ENCODE measurements around the gene CMTM4.

CMTM4 gene

DNA sequence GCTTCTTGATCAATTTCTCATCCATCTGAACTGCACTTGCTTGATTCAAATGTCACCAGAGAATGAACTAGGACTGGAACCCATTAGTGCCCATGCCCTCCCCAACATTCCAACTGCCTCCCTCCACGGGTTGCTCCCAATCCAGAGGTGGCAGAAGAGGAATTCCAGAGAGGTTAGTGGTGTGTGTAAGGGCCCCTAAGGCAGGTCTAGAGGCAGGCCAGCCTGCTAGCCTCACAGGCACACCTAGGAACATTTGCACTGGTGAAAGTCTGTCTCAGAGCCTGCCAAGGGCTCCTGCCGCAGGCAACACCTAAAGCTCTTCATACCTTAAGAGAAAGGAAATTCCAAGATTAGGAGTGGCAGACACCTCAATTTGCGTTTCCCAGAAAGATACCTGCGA is 21.2 kb upstream of the CMTM4 start:
- Histone ChIP-seq H2AFZ (ENCODE audit: low read length) (no peak overlapping the region), H3K9ac (ENCODE audit: low read depth, low read length, poor library complexity, severe bottlenecking) (no peak overlapping the region), H3F3A (ENCODE audit: low read depth) (no peaks in the 10 kb centered on the region; the same call in 1 of the 2 replicates), H3K4me2 (ENCODE audit: low read depth, low read length, poor library complexity, severe bottlenecking) (no peak overlapping the region), H3K9me2 (replicated peaks; ENCODE audit: low read depth, low read length) (no peaks in the 10 kb centered on the region), H4K20me1 (ENCODE audit: insufficient read depth, low read length, poor library complexity, severe bottlenecking) (no peaks in the 10 kb centered on the region), H3K4me3 (ENCODE audit: low read length, poor library complexity, severe bottlenecking) (no peak overlapping the region), H3K36me3 (ENCODE audit: insufficient read depth, low read length) (peaks cover 21% of the 10 kb centered on the region; the same call in 1 of the 2 replicates), H3K27me3 (ENCODE audit: insufficient read depth, low read length, poor library complexity, severe bottlenecking) (no peaks in the 10 kb centered on the region), H3K4me1 (ENCODE audit: insufficient read depth, low read length, poor library complexity, severe bottlenecking) (no peaks in the 10 kb centered on the region), H3K9me3 (ENCODE audit: insufficient read depth, low read depth, low read length) (no peaks in the 10 kb centered on the region), H3K79me2 (ENCODE audit: insufficient read depth, low read length) (no peaks in the 10 kb centered on the region)
- no peak for TF ChIP-seq EZH2phosphoT487 (IDR thresholded peaks at IDR 0.05; ENCODE audit: borderline replicate concordance)
- TF ChIP-seq, protein P1, sequence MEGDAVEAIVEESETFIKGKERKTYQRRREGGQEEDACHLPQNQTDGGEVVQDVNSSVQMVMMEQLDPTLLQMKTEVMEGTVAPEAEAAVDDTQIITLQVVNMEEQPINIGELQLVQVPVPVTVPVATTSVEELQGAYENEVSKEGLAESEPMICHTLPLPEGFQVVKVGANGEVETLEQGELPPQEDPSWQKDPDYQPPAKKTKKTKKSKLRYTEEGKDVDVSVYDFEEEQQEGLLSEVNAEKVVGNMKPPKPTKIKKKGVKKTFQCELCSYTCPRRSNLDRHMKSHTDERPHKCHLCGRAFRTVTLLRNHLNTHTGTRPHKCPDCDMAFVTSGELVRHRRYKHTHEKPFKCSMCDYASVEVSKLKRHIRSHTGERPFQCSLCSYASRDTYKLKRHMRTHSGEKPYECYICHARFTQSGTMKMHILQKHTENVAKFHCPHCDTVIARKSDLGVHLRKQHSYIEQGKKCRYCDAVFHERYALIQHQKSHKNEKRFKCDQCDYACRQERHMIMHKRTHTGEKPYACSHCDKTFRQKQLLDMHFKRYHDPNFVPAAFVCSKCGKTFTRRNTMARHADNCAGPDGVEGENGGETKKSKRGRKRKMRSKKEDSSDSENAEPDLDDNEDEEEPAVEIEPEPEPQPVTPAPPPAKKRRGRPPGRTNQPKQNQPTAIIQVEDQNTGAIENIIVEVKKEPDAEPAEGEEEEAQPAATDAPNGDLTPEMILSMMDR (conservative IDR thresholded peaks at IDR 0.05; ENCODE audit: low read length), result no peak

DNA sequence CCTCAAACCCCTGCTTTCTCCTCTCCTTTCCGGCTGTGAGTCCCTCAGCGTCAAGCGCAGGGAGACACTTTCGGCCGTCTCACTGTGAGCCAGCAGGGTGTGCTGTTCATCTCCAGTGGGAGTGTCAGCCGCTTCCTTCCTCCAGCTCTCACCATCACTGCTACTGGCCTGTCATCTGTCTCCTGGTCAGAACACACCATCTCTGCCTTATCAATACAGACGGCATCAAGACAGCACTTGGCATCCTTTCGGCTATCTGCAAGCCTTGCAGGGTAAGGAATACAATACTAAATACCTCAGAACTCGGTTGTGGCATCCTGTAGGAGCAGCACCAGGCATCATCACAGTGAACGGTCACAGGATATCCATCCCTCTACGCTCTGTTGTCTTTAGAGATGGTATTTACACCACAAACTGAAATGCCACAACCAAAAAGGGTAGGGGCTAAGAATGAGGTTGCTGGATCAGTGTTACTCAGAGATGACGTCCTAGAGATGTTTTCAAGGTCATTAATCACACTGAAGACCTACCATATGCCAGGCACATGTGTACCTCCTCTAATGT is 20.7 kb upstream of the CMTM4 start:
- H3F3A ChIP-seq (ENCODE audit: low read depth), result no peaks in the 10 kb centered on the region; the same call in 1 of the 2 replicates
- H3K9ac ChIP-seq (ENCODE audit: low read depth, low read length, poor library complexity, severe bottlenecking), result no peak overlapping the region
- H3K36me3 ChIP-seq (ENCODE audit: insufficient read depth, low read length), result peaks cover 15% of the 10 kb centered on the region; the same call in 1 of the 2 replicates
- H3K4me2 ChIP-seq (ENCODE audit: low read depth, low read length, poor library complexity, severe bottlenecking), result no peak overlapping the region
- H3K9me3 ChIP-seq (ENCODE audit: insufficient read depth, low read depth, low read length), result no peaks in the 10 kb centered on the region
- TF ChIP-seq, protein P1 (conservative IDR thresholded peaks at IDR 0.05; ENCODE audit: low read length), result peak; percentile 58
- TF ChIP-seq EZH2phosphoT487 (IDR thresholded peaks at IDR 0.05; ENCODE audit: borderline replicate concordance), result no peak
- H3K4me3 ChIP-seq (ENCODE audit: low read length, poor library complexity, severe bottlenecking), result no peak overlapping the region
- no peak overlapping the region for H2AFZ ChIP-seq (ENCODE audit: low read length)
- no peaks in the 10 kb centered on the region for H4K20me1 ChIP-seq (ENCODE audit: insufficient read depth, low read length, poor library complexity, severe bottlenecking)
- H3K9me2 ChIP-seq (replicated peaks; ENCODE audit: low read depth, low read length), result no peaks in the 10 kb centered on the region
- H3K27me3 ChIP-seq (ENCODE audit: insufficient read depth, low read length, poor library complexity, severe bottlenecking), result no peaks in the 10 kb centered on the region
- H3K4me1 ChIP-seq (ENCODE audit: insufficient read depth, low read length, poor library complexity, severe bottlenecking), result no peaks in the 10 kb centered on the region
- H3K79me2 ChIP-seq (ENCODE audit: insufficient read depth, low read length), result no peaks in the 10 kb centered on the region

DNA sequence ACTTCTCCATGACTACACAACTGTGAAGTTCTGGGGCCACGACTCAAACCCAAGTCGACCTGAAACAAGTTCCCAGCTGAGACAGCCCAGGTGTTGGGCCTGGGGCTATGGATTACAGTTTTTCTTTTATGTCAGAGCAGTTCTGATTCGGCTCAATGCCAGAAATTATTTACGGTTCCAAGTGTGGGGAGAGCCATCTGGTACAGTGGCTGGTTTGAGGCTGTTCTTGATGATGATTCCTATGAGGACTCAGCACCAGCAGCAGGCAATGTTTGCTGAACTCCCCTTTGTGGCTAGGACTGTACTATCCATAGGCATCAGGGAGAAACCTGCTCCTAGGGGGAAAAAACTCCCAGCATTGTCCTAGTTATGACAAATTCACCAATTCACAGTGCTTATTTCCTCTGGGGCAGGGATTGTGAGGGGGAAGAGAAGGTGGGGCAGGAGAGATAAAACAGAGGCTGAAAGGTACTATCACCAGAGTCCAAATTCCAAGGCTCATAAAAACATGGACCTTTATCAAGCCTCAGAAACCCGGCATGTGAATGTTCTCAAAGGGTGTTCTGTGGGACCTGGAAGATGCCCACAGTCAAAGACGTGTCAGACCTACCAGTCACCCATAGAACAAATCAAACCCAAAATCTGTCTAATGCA is 18.2 kb upstream of the CMTM4 start:
- Histone ChIP-seq H3K4me2 (ENCODE audit: low read depth, low read length, poor library complexity, severe bottlenecking) (no peak overlapping the region), H3K9me3 (ENCODE audit: insufficient read depth, low read depth, low read length) (no peaks in the 10 kb centered on the region)

More for the DNA sequence above, 18.2 kb upstream of the CMTM4 start:
- no peak overlapping the region for H2AFZ ChIP-seq (ENCODE audit: low read length)
- peaks cover 3% of the 10 kb centered on the region; the same call in 1 of the 2 replicates for H3K36me3 ChIP-seq (ENCODE audit: insufficient read depth, low read length)
- H3K9me2 ChIP-seq (replicated peaks; ENCODE audit: low read depth, low read length), result no peaks in the 10 kb centered on the region
- TF ChIP-seq, protein P1 (conservative IDR thresholded peaks at IDR 0.05; ENCODE audit: low read length), result no peak
- TF ChIP-seq EZH2phosphoT487 (IDR thresholded peaks at IDR 0.05; ENCODE audit: borderline replicate concordance), result no peak
- no peak overlapping the region for H3K9ac ChIP-seq (ENCODE audit: low read depth, low read length, poor library complexity, severe bottlenecking)
- H3K79me2 ChIP-seq (ENCODE audit: insufficient read depth, low read length), result no peaks in the 10 kb centered on the region
- no peaks in the 10 kb centered on the region for H3K4me1 ChIP-seq (ENCODE audit: insufficient read depth, low read length, poor library complexity, severe bottlenecking)
- H4K20me1 ChIP-seq (ENCODE audit: insufficient read depth, low read length, poor library complexity, severe bottlenecking), result no peaks in the 10 kb centered on the region
- no peak overlapping the region for H3K4me3 ChIP-seq (ENCODE audit: low read length, poor library complexity, severe bottlenecking)
- no peaks in the 10 kb centered on the region for H3F3A ChIP-seq (ENCODE audit: low read depth)
- no peaks in the 10 kb centered on the region for H3K27me3 ChIP-seq (ENCODE audit: insufficient read depth, low read length, poor library complexity, severe bottlenecking)
